ENCODE measurements around the gene CACNA1S. TPM values are rescaled to one million over a fixed set of nuclear protein-coding genes. Genes with fewer than 3 reads are reported as not detected.

CACNA1S gene
- total RNA-seq, 1 experiment from 2014 or later, result 0.17 TPM

- no peak for DNase-seq (ENCODE audit: low read depth)
These were observed 77.6 kb downstream of the CACNA1S start for GRCh38 chr1:201034671-201035070.

GRCh38 chr1:201032408-201032807 lies 79.8 kb downstream of the CACNA1S start:
- no peak for DNase-seq (ENCODE audit: low read depth)

GRCh38 chr1:201028461-201028889 lies 83.8 kb downstream of the CACNA1S start:
- DNase-seq (ENCODE audit: low read depth), result no peak

GRCh38 chr1:201026836-201027235 lies 85.4 kb downstream of the CACNA1S start:
- DNase-seq (ENCODE audit: low read depth), result no peak

- DNase-seq (ENCODE audit: low read depth), result no peak
These were observed 86.0 kb downstream of the CACNA1S start for GRCh38 chr1:201026234-201026633.

GRCh38 chr1:201025571-201026002 lies 86.6 kb downstream of the CACNA1S start:
- DNase-seq (ENCODE audit: low read depth), result peak; percentile 12

- DNase-seq (ENCODE audit: low read depth), result no peak
These were observed 87.6 kb downstream of the CACNA1S start for GRCh38 chr1:201024625-201024998.

- DNase-seq (ENCODE audit: low read depth), result no peak
These were observed 88.2 kb downstream of the CACNA1S start for GRCh38 chr1:201023920-201024624.

- DNase-seq (ENCODE audit: low read depth), result peak; percentile 4
These were observed 88.7 kb downstream of the CACNA1S start, which contains the start of gene KIF21B for GRCh38 chr1:201023517-201023902. Gene KIF21B, minus strand, starts transcription at chr1:201023714. Its CDS starts 331 bp downstream, at chr1:201023383.

- no peak for DNase-seq (ENCODE audit: low read depth)
These were observed 89.3 kb downstream of the CACNA1S start for GRCh38 chr1:201022820-201023516.

GRCh38 chr1:201022493-201022819 lies 89.8 kb downstream of the CACNA1S start:
- DNase-seq (ENCODE audit: low read depth), result no peak

GRCh38 chr1:201021630-201022492 lies 90.4 kb downstream of the CACNA1S start:
- DNase-seq (ENCODE audit: low read depth), result no peak

GRCh38 chr1:201020721-201021629 lies 91.3 kb downstream of the CACNA1S start:
- no peak for DNase-seq (ENCODE audit: low read depth)

GRCh38 chr1:201020040-201020591 lies 92.1 kb downstream of the CACNA1S start:
- DNase-seq (ENCODE audit: low read depth), result no peak

GRCh38 chr1:201019321-201019977 lies 92.8 kb downstream of the CACNA1S start:
- DNase-seq (ENCODE audit: low read depth), result no peak

GRCh38 chr1:201017828-201018163 lies 94.4 kb downstream of the CACNA1S start:
- no peak for DNase-seq (ENCODE audit: low read depth)

GRCh38 chr1:201016943-201017827 lies 95.0 kb downstream of the CACNA1S start:
- DNase-seq (ENCODE audit: low read depth), result no peak

GRCh38 chr1:201016211-201016651 lies 96.0 kb downstream of the CACNA1S start:
- DNase-seq (ENCODE audit: low read depth), result peak; percentile 29

GRCh38 chr1:201015551-201016091 lies 96.6 kb downstream of the CACNA1S start:
- DNase-seq (ENCODE audit: low read depth), result no peak
